Esophagus squamous epithelium (tissue), 5 donors: ENCODE data around the gene SLC30A3. TPM values are rescaled to one million over a fixed set of nuclear protein-coding genes. Genes with fewer than 3 reads are reported as not detected.

Experiments
- DNase-seq: peaks from one replicate; lab custom pipeline; 2025; lab: John Stamatoyannopoulos, UW
- H3K27ac ChIP-seq, 4 donors: fragments of 200-600 bp; sonication (generic); one replicate each; pipeline ENCODE4 v1.5.1; 2016 to 2019; ENCODE audit warnings: mild to moderate bottlenecking in 1 of 4
- H3K27me3 ChIP-seq, 4 donors: fragments of 200-600 bp; sonication (generic); 1 replicate in 3 of 4; 2 replicates in 1 of 4; pipeline versions ENCODE4 v1.5.1 to v1.6.0; 2017 to 2021; ENCODE audit warnings: antibody characterized with exemption in 1 of 4
- H3K36me3 ChIP-seq, 3 donors: fragments of 200-600 bp; sonication (generic); one replicate each; pipeline ENCODE4 v1.5.1; 2016 to 2019
- H3K4me1 ChIP-seq, 3 donors: fragments of 200-600 bp; sonication (generic); one replicate each; pipeline ENCODE4 v1.5.1; 2017 to 2019
- H3K4me3 ChIP-seq, 4 donors: fragments of 200-600 bp; sonication (generic); 1 replicate in 3 of 4; 2 replicates in 1 of 4; pipeline ENCODE4 v1.5.1; 2016 to 2019; ENCODE audit warnings: mild to moderate bottlenecking in 2 of 4, moderate library complexity in 1 of 4
- H3K9me3 ChIP-seq, 3 donors: fragments of 200-600 bp; sonication (generic); one replicate each; pipeline ENCODE4 v1.5.1; 2016 to 2019
- POLR2A ChIP-seq, 4 donors: fragments of 450-650 bp; IDR thresholded peaks; one replicate each; pipeline ENCODE4 v1.6.1; 2017; ENCODE audit warnings: antibody characterized with exemption in 4 of 4, mild to moderate bottlenecking in 4 of 4, moderate library complexity in 3 of 4
- WGBS, 2 donors: methylation state at CpG; one replicate each; pipeline ENCODE4 v1.1.5; 2018; 5-methylcytosine and 5-hydroxymethylcytosine counted together
- intact Hi-C: fragments of 100-400 bp; cut with DNase I; formaldehyde crosslinking; loops from one replicate; pipeline ENCODE4 v1.15.0; 2022
- total RNA-seq, 4 donors: library from RNA; depleted of rRNA; stranded (reverse); fragments of >200 nt; gene quantifications; one replicate each; pipeline ENCODE4 v1.1.0, GENCODE V29; 2016
- TF ChIP-seq, protein P1 (sequence below), 6 experiments: fragments of 450-650 bp in 4 of 6; fragments of 200-600 bp in 2 of 6; sonication (generic) in 2 of 6; IDR thresholded peaks; one replicate each; pipeline ENCODE4 v1.5.1; 2016 to 2019; ENCODE audit warnings: antibody characterized with exemption in 6 of 6, mild to moderate bottlenecking in 4 of 6, moderate library complexity in 4 of 6
- donor health status: DM: yes; HTN: yes; CAD: no.

SLC30A3 gene
- total RNA-seq, 4 donors from 2014 or later = 0.18 to 0.19 TPM; not detected in 2

GRCh38 chr2:27251766-27252165 is 11.1 kb downstream of the SLC30A3 start:
- peaks cover 0 to 79% (median 2%) of the 10 kb centered on the region in 4 donors for H3K27me3 ChIP-seq
- no peak overlapping the region for H3K27ac ChIP-seq
- intact Hi-C loops = no loop called here
- H3K4me3 ChIP-seq = no peak overlapping the region
- TF ChIP-seq POLR2A (IDR thresholded peaks at IDR 0.05) = no peak
- TF ChIP-seq, protein P1, sequence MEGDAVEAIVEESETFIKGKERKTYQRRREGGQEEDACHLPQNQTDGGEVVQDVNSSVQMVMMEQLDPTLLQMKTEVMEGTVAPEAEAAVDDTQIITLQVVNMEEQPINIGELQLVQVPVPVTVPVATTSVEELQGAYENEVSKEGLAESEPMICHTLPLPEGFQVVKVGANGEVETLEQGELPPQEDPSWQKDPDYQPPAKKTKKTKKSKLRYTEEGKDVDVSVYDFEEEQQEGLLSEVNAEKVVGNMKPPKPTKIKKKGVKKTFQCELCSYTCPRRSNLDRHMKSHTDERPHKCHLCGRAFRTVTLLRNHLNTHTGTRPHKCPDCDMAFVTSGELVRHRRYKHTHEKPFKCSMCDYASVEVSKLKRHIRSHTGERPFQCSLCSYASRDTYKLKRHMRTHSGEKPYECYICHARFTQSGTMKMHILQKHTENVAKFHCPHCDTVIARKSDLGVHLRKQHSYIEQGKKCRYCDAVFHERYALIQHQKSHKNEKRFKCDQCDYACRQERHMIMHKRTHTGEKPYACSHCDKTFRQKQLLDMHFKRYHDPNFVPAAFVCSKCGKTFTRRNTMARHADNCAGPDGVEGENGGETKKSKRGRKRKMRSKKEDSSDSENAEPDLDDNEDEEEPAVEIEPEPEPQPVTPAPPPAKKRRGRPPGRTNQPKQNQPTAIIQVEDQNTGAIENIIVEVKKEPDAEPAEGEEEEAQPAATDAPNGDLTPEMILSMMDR (IDR thresholded peaks at IDR 0.05) = no peak
- H3K36me3 ChIP-seq = no peaks in the 10 kb centered on the region
- H3K4me1 ChIP-seq = peaks cover 0 to 9% (median 0%) of the 10 kb centered on the region in 3 donors
- no peak for DNase-seq
- WGBS, 2 donors = 78 to 88% methylated on average over 1 to 12 of the region's 13 CpGs
- no peaks in the 10 kb centered on the region for H3K9me3 ChIP-seq

GRCh38 chr2:27250652-27251379 is 12.0 kb downstream of the SLC30A3 start:
- H3K36me3 ChIP-seq = no peaks in the 10 kb centered on the region
- peaks cover 0 to 70% (median 2%) of the 10 kb centered on the region in 4 donors for H3K27me3 ChIP-seq
- H3K4me1 ChIP-seq = peaks cover 0 to 9% (median 0%) of the 10 kb centered on the region in 3 donors
- no peaks in the 10 kb centered on the region for H3K9me3 ChIP-seq
- no peak overlapping the region for H3K4me3 ChIP-seq
- intact Hi-C loops = no loop called here
- WGBS, 2 donors = 38 to 51% methylated on average over 10 to 11 of the region's 13 CpGs
- TF ChIP-seq, protein P1 (IDR thresholded peaks at IDR 0.05) = no peak
- no peak for TF ChIP-seq POLR2A (IDR thresholded peaks at IDR 0.05)
- no peak for DNase-seq
- H3K27ac ChIP-seq = no peak overlapping the region

DNA sequence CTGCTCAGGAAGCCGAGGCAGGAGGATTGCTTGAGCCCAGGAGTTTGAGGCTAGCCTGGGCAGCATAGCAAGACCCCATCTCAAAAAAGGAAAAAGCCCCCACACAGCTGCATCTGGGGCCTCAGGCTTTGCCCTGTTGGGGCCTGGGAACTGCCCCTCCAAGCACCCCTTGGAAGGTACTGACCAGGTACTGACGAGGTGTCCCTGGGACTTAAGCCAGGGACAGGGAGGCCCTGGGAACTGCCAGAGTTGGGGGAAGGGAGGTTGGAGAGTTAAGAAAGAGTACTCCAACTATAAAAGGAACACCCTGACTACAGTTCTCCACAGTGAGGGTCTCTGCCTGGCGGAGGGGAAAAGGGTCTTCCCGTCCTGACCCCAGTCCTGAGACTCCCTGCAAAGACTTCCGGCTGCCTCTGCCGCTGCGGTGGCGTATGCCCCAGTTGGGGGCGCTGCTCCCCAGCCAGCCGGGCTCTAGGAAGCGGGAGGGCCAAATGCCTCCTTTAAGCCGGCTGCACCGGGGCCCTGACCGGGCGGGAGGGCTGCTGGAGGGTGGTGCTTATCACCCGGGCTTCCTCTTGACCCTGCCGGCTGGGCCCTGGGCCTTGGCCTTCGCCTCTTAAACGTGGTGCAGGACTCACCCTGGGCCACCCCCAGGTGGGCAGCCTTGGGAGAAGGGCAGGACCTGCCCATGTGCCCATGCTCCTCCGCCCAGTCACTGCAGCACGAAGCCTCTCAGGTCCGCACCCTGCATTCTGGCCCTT is 12.8 kb downstream of the SLC30A3 start:
- TF ChIP-seq POLR2A (IDR thresholded peaks at IDR 0.05) = no peak
- TF ChIP-seq, protein P1 (IDR thresholded peaks at IDR 0.05) = peak in 5 of 6 experiments; percentile 36 to 73 (median 53)
- intact Hi-C loops = no loop called here
- Histone ChIP-seq H3K36me3 (peaks cover 0 to 1% (median 0%) of the 10 kb centered on the region in 3 donors), H3K27me3 (peaks cover 0 to 64% (median 2%) of the 10 kb centered on the region in 4 donors), H3K9me3 (no peaks in the 10 kb centered on the region), H3K4me3 (no peak overlapping the region), H3K4me1 (peaks cover 0 to 9% (median 0%) of the 10 kb centered on the region in 3 donors), H3K27ac (no peak overlapping the region)
- 26 to 70% methylated on average over 2 to 16 of the region's 22 CpGs for WGBS, 2 donors
- DNase-seq = no peak

DNA sequence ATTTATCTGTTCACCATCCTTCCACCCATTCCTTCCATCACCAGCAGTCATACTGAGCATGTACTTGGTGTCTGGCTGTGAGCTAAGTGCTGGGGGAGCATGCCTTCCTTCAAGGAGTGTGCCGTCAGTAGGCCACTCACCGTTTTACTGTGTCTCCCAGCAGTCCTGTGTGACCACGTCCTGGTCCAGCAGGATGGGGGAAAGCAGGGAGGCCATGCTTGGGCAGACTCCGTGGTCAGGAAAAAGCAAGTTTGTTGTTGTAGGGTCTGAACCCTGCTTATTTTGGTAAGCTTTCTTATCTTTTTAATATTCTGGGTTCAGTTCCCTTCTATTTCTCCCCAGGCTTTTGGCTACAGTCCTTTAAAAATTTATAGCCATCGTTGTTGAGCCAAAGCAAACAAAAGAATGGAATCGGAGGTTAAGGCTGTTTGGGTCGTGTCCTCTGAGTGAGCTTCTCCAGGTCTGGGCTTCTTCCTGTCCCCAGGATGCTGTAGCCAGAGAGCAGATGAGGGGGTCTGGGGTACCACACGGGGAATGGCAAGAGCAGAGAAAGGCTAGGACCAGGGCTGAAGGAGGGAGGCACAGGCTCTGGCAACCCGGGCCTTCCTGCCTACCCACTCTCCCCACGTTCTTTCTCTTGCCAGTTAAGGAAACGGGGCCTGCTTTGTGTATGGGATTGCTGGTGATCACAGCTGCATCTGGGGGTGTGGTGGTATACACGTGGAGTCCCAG is 13.5 kb downstream of the SLC30A3 start:
- H3K4me1 ChIP-seq = peaks cover 0 to 9% (median 0%) of the 10 kb centered on the region in 3 donors
- no peak overlapping the region for H3K4me3 ChIP-seq
- no peaks in the 10 kb centered on the region for H3K9me3 ChIP-seq
- TF ChIP-seq, protein P1 (IDR thresholded peaks at IDR 0.05) = no peak
- TF ChIP-seq POLR2A (IDR thresholded peaks at IDR 0.05) = no peak
- intact Hi-C loops = no loop called here
- no peak overlapping the region for H3K27ac ChIP-seq
- DNase-seq = no peak
- H3K27me3 ChIP-seq = peaks cover 0 to 58% (median 2%) of the 10 kb centered on the region in 4 donors
- WGBS, 2 donors = 33 to 41% methylated on average over 8 to 11 of the region's 12 CpGs
- peaks cover 0 to 9% (median under 1%) of the 10 kb centered on the region in 3 donors for H3K36me3 ChIP-seq
